Activated CD4-positive, alpha-beta T cell treated with anti-CD3 and anti-CD28 coated beads for 1 hour (primary cell): ENCODE measurements around the gene LRP10.
"Not testable (repeated sequence)": the region's sequence is repeated elsewhere in the genome, so short reads cannot be mapped to it uniquely, and the experiment has no call there.

Experiments
- DNase-seq: peaks from one replicate; pipeline ENCODE4 v3.0.0-alpha.2; 2020

LRP10 gene

DNA sequence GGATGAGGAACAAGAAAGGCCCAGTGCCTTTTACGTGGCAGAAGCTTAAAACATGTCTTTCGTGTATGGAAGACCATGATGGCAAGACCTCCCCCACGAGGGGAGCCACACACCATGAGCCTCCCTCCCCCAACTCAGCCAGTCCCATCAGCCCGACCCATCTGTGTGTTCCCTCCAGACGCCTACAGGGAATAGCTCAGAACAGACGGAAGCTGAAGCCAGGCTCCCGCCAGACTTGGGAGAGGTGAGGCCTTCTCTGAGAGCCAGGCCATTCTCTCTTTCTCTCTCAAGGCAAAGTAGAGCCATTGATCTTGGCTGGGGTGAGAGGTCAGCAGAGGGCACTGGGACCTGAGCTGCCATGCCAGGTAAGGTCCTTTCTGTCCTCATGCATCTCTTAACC, 20.9 kb downstream of the LRP10 start:
- no peak for DNase-seq

DNA sequence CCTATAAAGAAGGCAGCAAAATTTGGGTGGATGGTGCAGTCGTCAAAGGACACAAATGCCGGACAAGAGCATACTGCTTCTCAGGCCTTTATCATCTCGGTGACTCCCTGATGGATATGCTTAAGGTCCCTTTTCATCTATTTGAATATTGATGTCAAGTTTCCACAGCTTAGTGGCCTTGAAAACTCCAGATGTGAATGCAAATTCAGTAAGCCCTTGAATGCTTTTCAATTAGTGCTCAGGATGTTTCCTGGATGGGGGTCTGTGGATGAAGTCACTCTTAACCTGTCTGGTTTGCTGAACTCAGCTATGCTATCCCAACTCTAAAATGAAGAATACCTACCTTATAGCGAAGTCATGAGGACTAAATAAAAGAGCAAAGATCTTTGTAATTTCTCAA, 22.2 kb downstream of the LRP10 start:
- no peak for DNase-seq

DNA sequence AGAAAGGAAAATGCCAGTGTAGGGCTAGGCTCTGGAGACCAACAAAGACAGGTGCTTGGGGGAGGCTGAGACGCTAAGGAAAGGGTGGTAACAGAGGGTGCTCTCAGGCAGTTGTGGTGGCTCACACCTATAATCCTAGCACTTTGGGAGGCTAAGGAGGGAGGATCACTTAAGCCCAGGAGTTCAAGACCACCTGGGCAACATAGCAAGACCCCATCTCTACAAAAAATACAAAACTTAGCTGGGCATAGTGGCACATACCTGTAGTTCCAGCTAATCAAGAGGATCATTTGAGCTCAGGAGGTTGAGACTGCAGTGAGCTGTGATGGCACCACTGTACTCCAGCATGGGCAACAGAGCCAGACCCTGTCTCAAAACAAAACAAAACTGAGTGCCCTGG, 23.9 kb downstream of the LRP10 start:
- DNase-seq, result no peak

GRCh38 chr14:22896356-22896755, 24.8 kb downstream of the LRP10 start:
- no peak for DNase-seq

DNA sequence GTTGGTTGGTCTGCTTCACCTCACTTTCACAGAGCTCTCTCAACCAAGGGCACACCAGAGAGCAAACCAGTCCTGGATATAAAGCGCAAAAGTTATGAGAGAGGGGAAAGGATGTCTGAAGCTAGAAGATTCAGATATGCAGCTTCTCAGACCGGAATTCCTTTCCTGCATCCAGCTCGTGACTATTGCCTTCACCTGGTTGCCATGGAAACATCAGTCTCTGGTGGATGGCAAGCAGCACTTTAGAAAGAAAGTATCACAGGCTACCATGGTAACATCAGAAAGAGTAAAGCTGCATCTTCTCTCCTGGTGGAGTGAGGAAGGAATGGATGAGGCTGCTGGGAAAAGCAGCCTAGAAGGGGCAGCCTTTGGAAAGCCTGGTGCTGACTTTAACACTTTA, 25.2 kb downstream of the LRP10 start:
- DNase-seq, result no peak

DNA sequence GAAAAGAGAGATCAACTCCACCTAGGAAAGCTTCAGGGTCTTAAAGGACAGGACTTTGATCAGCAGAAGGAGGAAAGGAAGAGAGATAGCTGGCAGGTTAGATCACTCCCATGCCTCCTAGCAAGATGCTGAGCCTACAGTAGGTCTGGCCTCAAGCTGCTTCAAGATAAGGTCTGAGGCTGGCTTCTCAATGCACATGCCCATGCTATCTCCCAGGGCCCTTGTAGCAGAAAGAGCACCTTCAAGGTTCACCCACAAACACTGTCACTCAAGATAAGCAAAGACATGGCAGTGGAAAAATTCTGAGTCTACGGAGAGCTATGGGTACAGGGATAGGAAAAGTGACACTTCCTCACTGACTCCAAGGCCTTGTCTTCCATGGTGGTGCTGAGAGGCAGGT, 25.8 kb downstream of the LRP10 start:
- DNase-seq, result no peak

DNA sequence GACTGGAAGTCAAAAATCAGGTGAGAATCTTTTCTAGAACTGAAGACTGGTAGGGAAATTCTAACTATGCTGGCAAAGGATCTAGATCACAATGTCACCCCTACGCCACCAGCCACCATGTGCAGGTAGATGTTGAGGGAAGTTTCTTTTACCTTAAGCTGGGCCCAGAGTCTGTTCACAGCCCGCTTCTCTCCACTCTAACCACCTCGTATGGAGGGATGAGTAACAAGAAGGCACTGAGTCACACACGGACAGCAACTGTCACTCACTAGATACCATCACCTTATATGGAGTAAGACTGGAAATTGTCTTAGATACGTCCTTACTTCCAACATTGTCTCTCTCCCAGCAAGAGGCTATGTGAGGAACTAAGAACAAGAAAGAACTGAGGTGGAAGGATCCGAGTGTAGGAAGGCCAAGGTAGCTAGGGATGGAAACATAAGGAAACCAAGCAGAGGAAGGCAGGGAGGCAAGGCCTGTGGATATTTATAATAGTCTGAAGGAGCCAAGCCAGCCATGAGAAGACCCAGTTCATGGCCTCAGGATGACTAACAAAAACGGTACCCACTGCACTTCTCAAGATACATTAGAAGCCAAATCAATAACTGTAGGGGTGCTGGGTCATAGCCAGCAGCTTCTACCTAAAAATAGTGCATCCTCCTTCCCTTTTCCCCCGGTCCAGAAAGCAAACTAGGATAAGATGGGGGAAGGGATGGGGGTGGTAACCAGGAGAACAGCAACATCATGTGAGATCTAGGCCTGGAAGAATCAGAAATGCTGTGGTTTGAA, 27.0 kb downstream of the LRP10 start:
- DNase-seq, result no peak

DNA sequence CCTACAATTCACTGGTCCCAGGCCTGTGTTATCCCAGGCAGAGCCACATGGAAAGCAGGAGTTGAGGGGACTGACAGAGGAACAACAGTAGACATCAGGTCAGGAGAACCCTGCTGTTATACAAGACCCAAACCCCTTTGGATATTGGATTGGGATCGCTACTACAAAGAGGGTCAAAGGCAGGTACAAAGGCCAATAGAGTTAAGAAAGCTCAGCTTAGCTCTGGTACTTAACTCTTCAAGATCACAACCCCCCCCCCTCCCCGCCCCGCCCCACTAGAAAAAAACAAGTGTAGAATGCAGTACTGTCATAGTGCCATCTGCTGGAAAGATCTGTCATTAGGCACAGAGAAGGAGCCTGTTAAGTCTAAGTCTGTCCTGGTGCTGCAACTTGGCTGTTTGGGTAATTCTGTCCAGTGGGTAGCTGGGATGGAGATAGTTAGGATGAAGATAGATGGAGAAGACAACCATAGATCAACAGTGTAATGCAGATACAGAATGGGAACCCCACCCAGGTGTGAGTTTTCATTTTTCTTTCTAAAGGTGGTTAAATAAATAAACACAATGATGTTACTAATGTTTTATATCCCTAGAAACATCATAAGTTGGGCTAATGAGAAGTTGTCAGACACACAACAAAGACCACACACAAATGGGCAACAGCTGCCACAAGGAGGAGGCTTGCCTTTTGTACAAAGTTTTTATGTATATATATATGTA, 28.7 kb downstream of the LRP10 start:
- DNase-seq, result no peak

DNA sequence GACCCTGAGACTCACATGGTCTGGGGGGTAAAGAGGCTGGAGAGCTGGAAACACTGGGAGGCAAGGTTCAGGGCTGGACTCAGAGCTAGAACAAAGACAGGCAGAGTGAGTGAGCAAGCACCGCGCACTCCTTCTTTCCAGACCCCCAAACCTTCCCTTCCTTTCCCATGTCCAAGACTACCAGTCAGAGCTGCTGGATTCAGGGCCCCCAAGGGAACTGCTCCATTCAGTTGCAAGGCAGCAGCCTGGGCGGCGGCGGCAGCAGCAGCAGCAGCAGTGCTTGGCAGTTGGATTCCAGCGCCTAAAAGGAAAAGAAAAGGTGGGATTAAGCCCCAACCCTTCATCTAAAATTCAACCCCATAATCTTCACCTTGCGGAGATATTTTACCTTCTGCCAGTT, 30.3 kb downstream of the LRP10 start:
- DNase-seq, result no peak

GRCh38 chr14:22903742-22904087, 32.2 kb downstream of the LRP10 start:
- DNase-seq, result no peak

- no peak for DNase-seq
Measured at GRCh38 chr14:22905627-22906026, 34.1 kb downstream of the LRP10 start.

GRCh38 chr14:22906073-22906472, 34.5 kb downstream of the LRP10 start:
- no peak for DNase-seq

DNA sequence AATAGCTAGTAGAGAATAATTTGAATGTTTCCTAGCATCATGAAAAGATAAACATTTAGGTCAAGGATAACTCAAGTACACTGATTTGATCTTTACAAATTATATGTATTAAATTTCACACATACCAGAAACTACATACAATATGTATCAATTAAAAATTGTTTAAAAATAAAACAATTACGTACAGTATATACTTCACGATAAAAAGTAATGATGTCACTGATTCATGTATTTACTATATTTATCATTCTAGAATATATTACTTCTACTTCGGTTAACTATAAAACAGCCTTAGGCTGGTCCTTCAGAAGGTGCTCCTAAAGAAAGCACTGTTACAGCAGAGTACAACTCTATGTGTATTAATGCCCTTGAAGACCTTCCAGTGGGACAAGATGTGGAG, 35.9 kb downstream of the LRP10 start:
- DNase-seq, result no peak

DNA sequence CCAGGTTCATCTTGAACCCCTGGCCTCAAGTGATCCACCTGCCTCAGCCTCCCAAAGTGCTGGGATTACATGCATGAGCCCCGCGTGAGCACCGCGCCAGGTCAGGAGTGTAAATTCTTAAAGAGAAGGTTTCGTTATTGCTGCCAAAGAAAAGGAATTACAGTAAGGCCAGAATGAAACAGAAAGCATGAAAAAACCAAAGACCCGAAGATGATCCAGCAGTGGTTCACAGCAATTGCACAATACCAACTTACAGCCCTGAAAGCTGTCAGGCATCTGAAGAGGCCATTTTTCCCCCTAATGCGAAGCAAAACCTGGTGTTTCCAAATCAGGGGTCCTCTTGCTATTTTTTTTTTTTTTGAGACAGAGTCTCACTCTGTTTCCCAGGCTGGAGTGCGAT, 37.1 kb downstream of the LRP10 start:
- DNase-seq, result no peak

- no peak for DNase-seq
Measured at GRCh38 chr14:22910916-22911315, 39.4 kb downstream of the LRP10 start.

DNA sequence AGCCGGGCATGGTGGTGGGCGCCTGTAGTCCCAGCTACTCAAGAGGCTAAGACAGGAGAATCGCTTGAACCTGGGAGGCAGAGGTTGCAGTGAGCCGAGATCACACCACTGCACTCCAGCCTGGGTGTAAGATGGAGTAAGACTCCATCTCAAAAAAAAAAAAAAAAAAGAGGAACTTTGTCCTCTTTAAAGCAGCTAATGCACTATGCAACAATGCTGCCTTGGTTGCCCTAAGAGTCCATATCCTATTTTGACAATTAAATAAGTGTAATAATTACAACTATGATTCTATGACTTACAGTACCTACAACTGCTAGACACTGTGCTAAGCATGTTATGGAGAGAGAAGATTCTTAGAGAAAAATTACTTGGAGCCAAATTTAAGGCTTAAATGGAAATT, 43.3 kb downstream of the LRP10 start:
- not testable (repeated sequence) for DNase-seq

DNA sequence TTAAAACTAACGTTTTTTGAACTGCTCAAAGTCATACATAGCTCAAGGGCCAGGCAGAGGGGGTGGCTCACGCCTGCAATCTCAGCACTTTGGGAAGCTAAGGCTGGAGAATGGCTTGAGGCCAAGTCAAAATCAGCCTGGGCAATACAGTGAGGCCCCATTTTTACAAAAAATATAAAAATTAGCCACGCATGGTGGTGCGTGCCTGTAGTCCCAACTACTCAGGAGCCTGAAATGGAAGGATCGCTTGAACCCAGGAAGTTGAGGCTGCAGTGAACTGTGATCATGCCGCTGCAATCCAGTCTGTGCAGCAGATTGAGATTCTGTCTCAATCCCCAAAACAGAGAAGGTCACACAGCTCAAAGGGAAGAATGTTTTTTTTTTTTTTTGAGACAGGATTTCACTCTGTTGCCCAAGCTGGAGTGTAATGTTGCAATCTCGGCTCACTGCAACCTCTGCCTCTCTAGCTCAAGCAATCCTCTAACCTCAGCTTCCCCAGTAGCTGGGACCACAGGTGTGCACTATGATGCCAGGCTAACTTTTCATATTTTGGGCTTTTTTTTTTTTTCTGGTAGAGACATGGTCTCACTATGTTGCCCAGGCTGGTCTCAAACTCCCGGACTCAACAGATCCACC, 44.5 kb downstream of the LRP10 start:
- no peak for DNase-seq

DNA sequence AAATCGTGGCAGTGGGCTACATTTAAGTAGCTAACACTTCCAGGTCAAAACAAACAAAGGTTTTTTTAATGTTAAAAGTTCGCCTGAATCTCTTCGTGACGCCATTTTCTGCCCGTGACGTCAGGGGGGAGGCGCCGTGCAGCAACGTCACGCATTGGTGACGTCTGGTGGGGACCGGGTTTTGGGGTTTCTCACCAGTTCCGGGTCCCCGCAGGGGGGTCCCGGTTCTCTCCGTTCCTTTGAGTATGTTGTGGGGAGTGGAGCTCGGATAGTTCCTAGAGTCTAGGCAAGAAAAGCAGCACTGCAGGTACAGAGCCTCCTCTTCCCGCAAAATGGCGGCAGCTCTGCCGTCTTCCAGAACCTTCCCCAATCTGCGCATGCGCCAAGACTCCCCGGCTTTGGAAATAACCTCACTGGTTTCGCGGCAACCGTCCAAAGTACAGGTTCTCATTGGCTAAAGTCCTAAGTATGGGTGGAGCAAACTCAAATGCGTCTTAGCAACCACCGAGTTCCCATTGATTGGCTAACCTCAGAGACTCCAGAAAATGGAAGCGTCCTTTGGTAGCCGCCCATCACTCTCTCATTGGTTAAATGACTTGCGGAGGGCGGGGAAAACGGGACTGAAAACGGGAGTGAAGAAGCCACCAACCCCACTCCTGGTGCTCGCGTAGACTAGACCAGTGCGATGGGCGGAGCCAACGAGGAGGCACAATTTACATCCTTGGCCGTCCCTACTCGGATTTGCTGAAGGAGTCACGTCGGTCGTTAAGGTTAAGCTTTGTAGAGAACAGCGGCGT, 47.5 kb downstream of the LRP10 start, which contains the start of gene RBM23:
RBM23 (minus strand) TSS at position 346 of the 797 bp plus-strand sequence.
- DNase-seq, result peak; percentile 100

GRCh38 chr14:22919601-22919921, 48.0 kb downstream of the LRP10 start:
- no peak for DNase-seq

GRCh38 chr14:22920697-22921096, 49.2 kb downstream of the LRP10 start:
- no peak for DNase-seq

GRCh38 chr14:22922294-22922693, 50.8 kb downstream of the LRP10 start:
- no peak for DNase-seq

DNA sequence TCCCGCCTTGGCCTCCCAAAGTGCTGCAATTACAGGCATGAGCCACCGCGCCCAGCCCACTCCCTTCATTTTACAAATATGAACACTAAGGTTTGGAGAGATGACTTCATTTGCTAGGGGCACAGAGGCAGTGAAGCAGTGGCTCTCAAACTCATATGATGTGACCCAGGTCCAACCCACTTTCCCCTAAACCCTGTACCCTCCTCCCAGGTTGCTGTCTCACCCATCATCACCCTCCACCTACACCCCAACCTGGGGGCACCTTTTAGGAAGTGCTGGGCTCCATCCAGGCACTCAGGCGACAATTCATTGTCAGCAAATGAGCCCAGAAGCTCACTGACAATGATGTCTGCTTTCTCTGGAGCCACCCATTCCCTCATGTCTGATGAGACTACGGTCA, 52.2 kb downstream of the LRP10 start:
- DNase-seq, result no peak

GRCh38 chr14:22925513-22925912, 54.0 kb downstream of the LRP10 start:
- no peak for DNase-seq
